Breast epithelium (tissue), 4 donors: Measurements from ENCODE around the gene UNC80. TPM values are rescaled to one million over a fixed set of nuclear protein-coding genes. Genes with fewer than 3 reads are reported as not detected.
A peak's percentile ranks its signal among the peaks of the same experiment; 100 is the strongest.

Source experiments
- DNase-seq, 2 donors: peaks; one replicate each; pipeline ENCODE4 v3.0.0-alpha.2; 2019; ENCODE audit warnings: low spot score in 2 of 2
- H3K27ac ChIP-seq, 2 donors: fragments of 200-600 bp; sonication (generic) in 1 of 2; one replicate each; pipeline ENCODE4 v1.5.1; 2016 to 2019; ENCODE audit warnings: mild to moderate bottlenecking in 1 of 2
- H3K27me3 ChIP-seq, 2 donors: fragments of 200-600 bp; sonication (generic) in 1 of 2; one replicate each; pipeline versions ENCODE4 v1.5.1 to v1.6.0; 2017 to 2019; ENCODE audit warnings: control low read depth in 1 of 2, mild to moderate bottlenecking in 1 of 2
- H3K36me3 ChIP-seq: fragments of 200-600 bp; one replicate; pipeline ENCODE4 v1.5.1; 2019
- H3K4me1 ChIP-seq, 2 donors: fragments of 200-600 bp; sonication (generic); one replicate each; pipeline ENCODE4 v1.5.1; 2016 to 2019; ENCODE audit warnings: control low read depth in 1 of 2
- H3K4me3 ChIP-seq, 3 donors: fragments of 200-600 bp; sonication (generic); 1 replicate in 2 of 3; 2 replicates in 1 of 3; pipeline ENCODE4 v1.5.1; 2016 to 2019; ENCODE audit warnings: mild to moderate bottlenecking in 3 of 3, moderate library complexity in 2 of 3
- H3K9me3 ChIP-seq, 2 donors: fragments of 200-600 bp; sonication (generic) in 1 of 2; one replicate each; pipeline ENCODE4 v1.5.1; 2016 to 2019; ENCODE audit warnings: control low read depth in 1 of 2
- POLR2A ChIP-seq: fragments of 450-650 bp; IDR thresholded peaks from one replicate; pipeline ENCODE4 v1.6.1; 2016; ENCODE audit warnings: antibody characterized with exemption, mild to moderate bottlenecking, moderate library complexity
- POLR2AphosphoS5 ChIP-seq, 3 donors: sonication (generic); formaldehyde crosslinking; IDR thresholded peaks; one replicate each; pipeline ENCODE4 v1.6.1; 2017; ENCODE audit warnings: antibody characterized with exemption in 3 of 3
- intact Hi-C: fragments of 100-400 bp; cut with DNase I; formaldehyde crosslinking; loops from one replicate; pipeline ENCODE4 v1.15.1; 2023; ENCODE audit warnings: low total_unique reads
- total RNA-seq, 3 donors: library from RNA; depleted of rRNA; stranded (reverse); fragments of >200 nt; gene quantifications; one replicate each; pipeline ENCODE4 v1.1.0, GENCODE V29; 2016
- TF ChIP-seq, protein P1 (sequence below), 3 donors: fragments of 450-650 bp; IDR thresholded peaks; one replicate each; pipeline ENCODE4 v1.5.1; 2016 to 2017; ENCODE audit warnings: antibody characterized with exemption in 3 of 3, mild to moderate bottlenecking in 3 of 3, moderate library complexity in 3 of 3

Gene UNC80
- total RNA-seq, 3 donors from 2014 or later, result under 0.01 TPM; not detected in 2

GRCh38 chr2:209918251-209918650, 146.6 kb downstream of the UNC80 start:
- no peaks in the 10 kb centered on the region for H3K27me3 ChIP-seq
- H3K36me3 ChIP-seq, result no peaks in the 10 kb centered on the region
- TF ChIP-seq POLR2AphosphoS5 (IDR thresholded peaks at IDR 0.05) (no peak), POLR2A (no peak)
- TF ChIP-seq, protein P1, sequence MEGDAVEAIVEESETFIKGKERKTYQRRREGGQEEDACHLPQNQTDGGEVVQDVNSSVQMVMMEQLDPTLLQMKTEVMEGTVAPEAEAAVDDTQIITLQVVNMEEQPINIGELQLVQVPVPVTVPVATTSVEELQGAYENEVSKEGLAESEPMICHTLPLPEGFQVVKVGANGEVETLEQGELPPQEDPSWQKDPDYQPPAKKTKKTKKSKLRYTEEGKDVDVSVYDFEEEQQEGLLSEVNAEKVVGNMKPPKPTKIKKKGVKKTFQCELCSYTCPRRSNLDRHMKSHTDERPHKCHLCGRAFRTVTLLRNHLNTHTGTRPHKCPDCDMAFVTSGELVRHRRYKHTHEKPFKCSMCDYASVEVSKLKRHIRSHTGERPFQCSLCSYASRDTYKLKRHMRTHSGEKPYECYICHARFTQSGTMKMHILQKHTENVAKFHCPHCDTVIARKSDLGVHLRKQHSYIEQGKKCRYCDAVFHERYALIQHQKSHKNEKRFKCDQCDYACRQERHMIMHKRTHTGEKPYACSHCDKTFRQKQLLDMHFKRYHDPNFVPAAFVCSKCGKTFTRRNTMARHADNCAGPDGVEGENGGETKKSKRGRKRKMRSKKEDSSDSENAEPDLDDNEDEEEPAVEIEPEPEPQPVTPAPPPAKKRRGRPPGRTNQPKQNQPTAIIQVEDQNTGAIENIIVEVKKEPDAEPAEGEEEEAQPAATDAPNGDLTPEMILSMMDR (IDR thresholded peaks at IDR 0.05), result no peak
- no peak for DNase-seq
- intact Hi-C loops, result no loop called here
- no peak overlapping the region for H3K4me3 ChIP-seq
- H3K4me1 ChIP-seq, result no peaks in the 10 kb centered on the region
- no peak overlapping the region for H3K27ac ChIP-seq
- no peaks in the 10 kb centered on the region for H3K9me3 ChIP-seq

DNA sequence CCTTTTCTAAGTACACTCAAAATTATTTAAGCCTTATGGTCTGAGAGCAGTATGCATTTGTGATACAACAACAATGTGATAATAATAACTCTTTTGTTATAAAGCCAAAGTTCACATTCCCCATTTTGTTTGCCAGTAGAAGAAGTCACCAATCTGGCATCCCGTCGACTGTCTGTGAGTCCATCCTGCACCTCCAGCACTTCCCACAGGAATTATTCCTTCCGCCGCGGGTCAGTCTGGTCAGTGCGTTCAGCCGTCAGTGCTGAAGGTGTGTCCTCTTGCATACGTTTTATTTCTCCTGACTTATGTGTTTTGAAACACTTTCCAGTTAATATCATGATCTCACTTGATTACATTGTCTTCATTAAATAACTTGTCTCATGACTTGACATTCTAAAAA, 150.5 kb downstream of the UNC80 start:
- intact Hi-C loops, result no loop called here
- DNase-seq, result no peak
- Histone ChIP-seq H3K9me3 (no peaks in the 10 kb centered on the region), H3K27ac (no peak overlapping the region), H3K27me3 (no peaks in the 10 kb centered on the region), H3K36me3 (no peaks in the 10 kb centered on the region), H3K4me1 (no peaks in the 10 kb centered on the region), H3K4me3 (no peak overlapping the region)
- no peak for TF ChIP-seq POLR2A
- TF ChIP-seq, protein P1 (IDR thresholded peaks at IDR 0.05), result no peak
- TF ChIP-seq POLR2AphosphoS5 (IDR thresholded peaks at IDR 0.05), result no peak

- Histone ChIP-seq H3K36me3 (no peaks in the 10 kb centered on the region), H3K27me3 (no peaks in the 10 kb centered on the region), H3K9me3 (no peaks in the 10 kb centered on the region), H3K27ac (no peak overlapping the region), H3K4me1 (no peaks in the 10 kb centered on the region), H3K4me3 (no peak overlapping the region)
- TF ChIP-seq POLR2AphosphoS5 (IDR thresholded peaks at IDR 0.05) (no peak), POLR2A (no peak)
- TF ChIP-seq, protein P1 (IDR thresholded peaks at IDR 0.05), result no peak
- no peak for DNase-seq
- intact Hi-C loops, result no loop called here
These were observed 157.7 kb downstream of the UNC80 start for GRCh38 chr2:209929369-209929768.

GRCh38 chr2:209933499-209934483, 162.2 kb downstream of the UNC80 start:
- Histone ChIP-seq H3K4me1 (no peaks in the 10 kb centered on the region), H3K36me3 (no peaks in the 10 kb centered on the region), H3K27ac (no peak overlapping the region), H3K4me3 (peak overlapping the region in 1 of 3 donors; percentile 26), H3K27me3 (no peaks in the 10 kb centered on the region), H3K9me3 (no peaks in the 10 kb centered on the region)
- no peak for DNase-seq
- TF ChIP-seq, protein P1 (IDR thresholded peaks at IDR 0.05), result no peak
- no peak for TF ChIP-seq POLR2A
- TF ChIP-seq POLR2AphosphoS5 (IDR thresholded peaks at IDR 0.05), result no peak
- intact Hi-C loops, result no loop called here

GRCh38 chr2:209936106-209936666, 164.6 kb downstream of the UNC80 start:
- DNase-seq, result no peak
- no peaks in the 10 kb centered on the region for H3K4me1 ChIP-seq
- no peak overlapping the region for H3K4me3 ChIP-seq
- no peaks in the 10 kb centered on the region for H3K36me3 ChIP-seq
- no peak for TF ChIP-seq POLR2AphosphoS5 (IDR thresholded peaks at IDR 0.05)
- TF ChIP-seq, protein P1 (IDR thresholded peaks at IDR 0.05), result no peak
- TF ChIP-seq POLR2A, result no peak
- H3K9me3 ChIP-seq, result no peaks in the 10 kb centered on the region
- H3K27ac ChIP-seq, result no peak overlapping the region
- intact Hi-C loops, result loop anchor here (2.0 kb wide), 1 partner anchor 41 kb away; no protein-coding TSS in a partner anchor
- no peaks in the 10 kb centered on the region for H3K27me3 ChIP-seq
